HG03139 (cell line): ENCODE results near the gene C6orf62.
"Not testable (repeated sequence)": the region's sequence is repeated elsewhere in the genome, so short reads cannot be mapped to it uniquely, and the experiment has no call there.

Experiments
- ATAC-seq: cut with Tn5 transposase; IDR thresholded peaks from one replicate; pipeline ENCODE4 v1.9.1; 2021; ENCODE audit not compliant: unreplicated experiment

Gene C6orf62

DNA sequence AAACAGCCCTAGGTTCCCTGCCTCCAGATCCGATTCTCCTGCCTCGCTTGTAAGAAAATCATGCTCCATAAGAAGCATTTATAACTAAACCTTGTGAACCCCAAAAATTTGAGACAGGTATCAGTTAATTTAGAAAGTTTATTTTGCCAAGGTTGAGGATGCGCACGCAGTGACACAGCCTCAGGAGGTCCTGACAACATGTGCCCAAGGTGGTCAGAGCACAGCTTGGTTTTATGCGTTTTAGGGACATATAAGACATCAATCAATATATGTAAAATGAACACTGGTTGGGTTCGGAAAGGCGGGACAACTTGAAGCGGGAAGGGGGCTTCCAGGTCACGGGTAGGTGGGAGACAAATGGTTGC is 50.0 kb downstream of the C6orf62 start:
- no peak for ATAC-seq

DNA sequence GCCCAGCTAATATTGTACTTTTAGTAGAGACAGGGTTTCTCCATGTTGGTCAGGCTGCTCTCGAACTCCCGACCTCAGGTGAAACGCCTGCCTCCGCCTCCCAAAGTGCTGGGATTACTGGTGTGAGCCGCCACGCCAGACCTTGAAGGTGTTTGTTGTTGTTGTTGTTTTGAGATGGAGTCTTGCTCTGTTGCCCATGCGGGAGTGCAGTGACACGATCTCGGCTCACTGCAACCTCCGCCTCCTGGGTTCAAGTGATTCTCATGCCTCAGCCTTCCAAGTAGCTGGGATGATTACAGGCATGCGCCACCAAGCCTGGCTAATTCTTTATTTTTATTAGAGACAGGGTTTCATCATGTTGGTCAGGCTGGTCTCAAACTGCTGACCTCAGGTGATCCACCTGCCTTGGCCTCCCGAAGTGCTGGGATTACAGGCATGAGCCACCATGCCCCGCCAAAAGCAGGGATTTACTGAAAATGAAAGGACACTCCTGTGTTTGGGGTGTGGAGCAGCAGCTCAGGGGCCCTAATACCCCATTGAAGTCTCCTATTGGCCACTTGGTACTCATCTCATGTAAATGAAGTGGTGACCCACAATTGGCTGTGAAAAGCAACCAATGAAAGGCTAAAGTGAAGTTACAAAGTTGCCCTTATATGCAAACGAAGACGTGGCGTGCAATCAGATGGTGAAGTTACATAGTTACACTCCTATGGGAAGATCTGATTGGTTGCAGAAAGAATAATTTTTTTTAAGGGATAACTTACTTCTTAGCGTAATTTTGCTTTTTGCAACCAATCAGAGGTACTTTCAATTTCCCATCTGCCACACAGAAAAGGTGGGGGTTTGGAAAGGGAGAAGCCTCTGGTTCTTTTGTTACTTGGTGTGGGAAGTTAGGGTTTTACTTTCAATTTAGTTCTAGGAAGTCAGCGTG is 50.6 kb downstream of the C6orf62 start:
- ATAC-seq = not testable (repeated sequence)

DNA sequence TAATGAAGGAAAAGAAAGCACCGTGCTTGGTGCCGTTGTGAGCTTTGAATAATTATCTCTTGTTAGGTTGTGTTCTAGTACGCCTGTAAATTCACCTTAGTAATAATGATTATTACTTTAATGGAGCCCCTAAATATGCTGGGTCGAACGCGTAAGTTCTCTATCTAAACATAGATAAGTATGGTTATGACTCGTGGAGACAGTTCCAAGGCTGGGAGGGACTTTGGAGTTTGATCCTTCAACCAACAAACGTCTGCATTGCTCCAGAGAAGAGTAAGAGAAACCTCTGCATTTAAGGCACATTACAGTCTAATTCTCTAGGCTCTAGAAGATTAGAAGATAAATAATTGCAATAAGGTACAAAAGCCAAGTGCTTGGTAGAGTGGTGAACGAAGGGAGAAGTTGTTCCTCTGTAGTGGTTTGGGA is 51.6 kb downstream of the C6orf62 start:
- ATAC-seq = no peak

DNA sequence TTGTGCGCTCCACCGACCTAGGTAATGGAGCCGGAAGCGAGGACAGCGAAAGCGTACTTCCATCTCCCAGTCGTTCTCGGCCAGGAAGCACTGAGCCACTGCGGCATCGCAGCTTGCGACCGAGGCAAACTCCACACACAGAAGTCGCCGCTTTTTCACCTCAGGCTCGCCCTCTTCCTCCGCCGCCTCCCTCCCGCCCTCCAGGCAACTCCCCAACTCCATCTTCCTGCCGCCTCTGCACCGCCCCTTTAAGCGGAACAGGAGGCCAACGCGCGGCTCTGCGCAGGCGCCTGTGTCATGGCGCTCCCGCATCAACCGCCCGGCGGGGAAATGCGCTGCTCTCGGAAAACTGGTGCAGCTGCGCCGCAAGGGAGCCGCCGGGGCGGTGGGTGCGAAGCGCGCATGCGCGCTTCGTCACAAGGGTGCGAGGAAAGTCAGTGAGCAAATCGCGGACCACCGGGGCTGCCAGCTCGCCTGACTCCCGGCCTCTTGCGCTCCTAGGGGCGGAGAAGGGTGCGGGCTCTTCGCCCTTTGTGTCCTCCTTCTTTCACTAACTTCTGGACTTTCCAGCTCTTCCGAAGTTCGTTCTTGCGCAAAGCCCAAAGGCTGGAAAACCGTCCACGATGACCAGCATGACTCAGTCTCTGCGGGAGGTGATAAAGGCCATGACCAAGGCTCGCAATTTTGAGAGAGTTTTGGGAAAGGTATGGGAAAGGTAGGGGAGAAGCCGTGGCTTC is 52.1 kb downstream of the C6orf62 start, which contains the start of the genes ACOT13 and TDP2:
TSS of gene ACOT13 (plus strand) at position 437 of the 737 bp plus-strand sequence. CDS start at position 624, 187 bp downstream.
TSS of gene TDP2 (minus strand) at position 259 of the 737 bp plus-strand sequence. CDS start at position 222, 37 bp downstream.
- peak; percentile 94 for ATAC-seq

DNA sequence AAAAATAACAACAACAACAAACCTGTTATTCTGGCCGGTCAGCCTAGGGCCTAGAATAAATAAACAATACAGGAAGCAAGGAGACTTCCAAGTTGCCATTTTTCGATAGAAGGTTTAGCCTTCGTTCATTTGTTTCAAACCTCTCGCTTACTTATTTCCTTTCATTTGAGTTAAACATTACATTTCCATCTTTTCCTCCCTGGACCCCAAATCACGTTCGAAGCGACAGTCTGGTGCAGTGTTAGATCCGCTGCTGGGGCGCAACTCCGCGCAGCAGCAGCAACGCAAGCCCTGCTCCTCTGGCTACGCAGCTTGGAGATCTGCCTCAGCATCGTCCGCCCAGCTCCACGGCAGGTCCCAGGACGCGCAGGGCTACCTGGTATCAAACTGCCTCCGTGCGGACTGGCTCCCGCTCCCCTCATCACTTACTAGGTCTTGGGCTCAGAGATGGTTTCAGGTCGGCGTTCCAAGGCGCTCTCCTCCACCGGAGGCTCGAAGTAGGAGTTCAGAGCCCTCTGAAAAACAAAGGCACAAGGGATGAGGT is 52.8 kb downstream of the C6orf62 start:
- ATAC-seq = peak; percentile 32

DNA sequence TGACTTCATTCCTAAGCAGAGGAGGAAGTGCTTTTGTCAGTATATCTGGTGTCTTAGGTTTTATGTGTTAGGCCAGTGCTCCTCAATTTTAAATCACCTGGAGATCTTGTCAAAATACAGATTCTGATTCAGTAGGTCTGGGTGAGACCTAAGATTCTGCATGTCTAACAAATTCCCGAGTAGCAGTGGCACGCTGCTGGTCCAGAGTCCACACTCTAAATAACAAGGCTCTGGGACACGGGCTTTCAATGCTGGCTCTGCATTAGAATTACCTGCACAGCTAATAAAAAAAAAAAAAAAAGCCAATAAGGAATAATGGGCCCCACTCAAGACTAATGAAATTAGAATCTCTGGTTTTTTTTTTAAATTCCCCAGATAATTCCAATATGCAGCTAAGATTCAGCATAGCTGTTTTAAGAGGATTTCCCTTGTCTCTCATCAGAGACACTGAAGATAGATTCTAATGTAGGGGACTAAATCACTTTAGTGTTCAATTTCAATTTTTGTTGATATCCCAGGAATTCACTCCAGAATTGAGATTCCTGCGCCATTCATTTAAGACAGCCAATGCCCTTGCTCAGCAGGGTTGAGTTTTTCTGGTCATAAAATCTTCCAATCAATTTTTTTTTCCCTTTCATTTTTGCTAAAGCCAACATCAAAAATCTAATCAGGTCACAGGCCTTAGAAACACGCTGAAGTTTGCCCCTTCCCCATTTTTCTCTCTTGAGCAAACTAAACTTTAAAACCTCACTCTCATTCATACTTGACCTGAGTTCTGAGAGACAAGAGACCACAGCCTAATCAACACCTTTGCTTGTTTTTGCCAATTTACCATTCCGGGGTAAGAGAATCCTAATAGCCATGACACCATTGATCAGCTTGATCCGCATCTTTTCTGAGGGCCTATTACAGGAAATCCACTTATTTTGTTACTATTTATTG is 54.6 kb downstream of the C6orf62 start:
- ATAC-seq = no peak

DNA sequence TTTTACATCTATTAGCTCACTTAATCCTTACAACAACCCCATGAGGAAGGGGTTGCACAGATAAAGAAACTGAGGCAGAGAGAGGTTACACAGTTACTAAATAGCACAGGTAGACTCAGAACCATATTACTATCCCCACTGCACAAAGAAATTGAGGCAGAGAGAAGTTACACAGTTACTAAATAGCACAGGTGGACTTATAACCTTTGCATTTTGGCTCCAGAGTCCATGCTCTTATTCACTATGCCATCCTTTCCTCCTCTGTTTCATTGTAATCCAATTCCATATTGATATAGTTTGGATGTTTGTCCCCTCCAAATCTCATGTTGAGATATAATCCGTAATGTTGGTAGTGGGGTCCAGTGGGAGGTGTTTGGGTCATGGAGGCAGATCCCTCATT is 55.8 kb downstream of the C6orf62 start:
- no peak for ATAC-seq

DNA sequence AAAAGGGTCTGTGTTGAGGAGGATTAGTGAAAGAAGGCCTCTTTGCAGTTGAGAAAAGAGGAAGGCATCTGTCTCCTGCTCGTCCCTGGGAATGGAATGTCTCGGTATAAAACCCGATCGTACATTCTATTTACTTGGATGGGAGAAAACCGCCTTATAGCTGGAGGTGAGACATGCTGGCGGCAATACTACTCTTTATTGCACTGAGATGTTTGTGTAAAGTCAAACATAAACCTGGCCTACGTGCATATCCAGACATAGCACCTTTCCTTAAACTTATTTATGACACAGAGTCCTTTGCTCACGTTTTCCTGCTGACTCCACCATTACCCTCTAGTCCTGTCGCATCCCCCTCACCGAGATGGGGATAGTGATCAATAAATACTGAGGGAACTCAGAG is 56.7 kb downstream of the C6orf62 start:
- no peak for ATAC-seq

DNA sequence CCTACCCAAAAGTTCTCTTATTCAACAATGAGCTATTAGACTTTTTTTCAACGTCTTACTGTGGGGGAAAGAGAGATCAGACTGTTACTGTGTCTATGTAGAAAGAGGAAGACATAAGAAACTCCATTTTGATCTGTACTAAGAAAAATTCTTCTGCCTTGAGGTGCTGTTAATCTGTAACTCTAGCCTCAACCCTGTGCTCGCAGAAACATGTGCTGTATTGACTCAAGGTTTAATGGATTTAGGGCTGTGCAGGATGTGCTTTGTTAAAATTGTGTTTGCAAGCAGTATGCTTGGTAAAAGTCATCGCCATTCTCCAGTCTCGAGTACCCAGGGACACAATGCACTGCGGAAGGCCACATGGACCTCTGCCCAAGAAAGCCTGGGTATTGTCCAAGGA is 57.2 kb downstream of the C6orf62 start:
- ATAC-seq = not testable (repeated sequence)

DNA sequence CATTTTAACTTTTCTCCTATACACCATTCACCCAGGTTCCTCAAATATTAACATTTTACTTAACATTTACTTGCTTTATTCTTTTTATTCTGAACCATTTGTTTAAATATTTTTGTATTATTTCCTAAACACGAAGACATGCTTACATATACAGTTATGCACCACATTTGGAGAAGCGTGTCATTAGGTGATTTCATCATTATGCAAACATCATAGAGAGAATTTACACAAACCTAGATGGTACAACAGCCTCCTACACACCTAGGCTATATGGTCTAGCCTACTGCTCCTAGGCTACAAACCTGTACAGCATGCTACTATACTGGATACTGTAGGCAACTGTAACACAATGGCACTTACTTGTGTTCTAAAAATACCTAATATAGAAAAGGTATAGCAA is 58.8 kb downstream of the C6orf62 start:
- no peak for ATAC-seq

DNA sequence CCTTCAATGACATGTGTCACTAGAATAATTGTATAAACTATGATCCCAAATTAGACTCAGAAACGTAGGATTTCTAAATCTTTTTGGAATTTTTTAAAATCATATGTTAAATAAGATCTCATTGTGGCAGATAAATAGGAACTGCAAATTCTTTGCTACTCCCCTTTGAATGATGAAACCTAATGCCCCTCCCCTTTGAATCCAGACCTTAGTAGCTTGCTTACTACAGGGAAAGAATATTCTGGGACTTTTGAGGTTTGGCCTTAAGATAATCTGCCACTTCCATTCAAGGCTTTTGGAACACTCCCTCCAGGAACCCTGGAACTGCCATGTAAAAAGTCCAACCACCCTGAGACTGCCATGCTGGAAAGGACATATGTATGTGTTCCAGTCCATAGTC is 59.4 kb downstream of the C6orf62 start:
- ATAC-seq = no peak

DNA sequence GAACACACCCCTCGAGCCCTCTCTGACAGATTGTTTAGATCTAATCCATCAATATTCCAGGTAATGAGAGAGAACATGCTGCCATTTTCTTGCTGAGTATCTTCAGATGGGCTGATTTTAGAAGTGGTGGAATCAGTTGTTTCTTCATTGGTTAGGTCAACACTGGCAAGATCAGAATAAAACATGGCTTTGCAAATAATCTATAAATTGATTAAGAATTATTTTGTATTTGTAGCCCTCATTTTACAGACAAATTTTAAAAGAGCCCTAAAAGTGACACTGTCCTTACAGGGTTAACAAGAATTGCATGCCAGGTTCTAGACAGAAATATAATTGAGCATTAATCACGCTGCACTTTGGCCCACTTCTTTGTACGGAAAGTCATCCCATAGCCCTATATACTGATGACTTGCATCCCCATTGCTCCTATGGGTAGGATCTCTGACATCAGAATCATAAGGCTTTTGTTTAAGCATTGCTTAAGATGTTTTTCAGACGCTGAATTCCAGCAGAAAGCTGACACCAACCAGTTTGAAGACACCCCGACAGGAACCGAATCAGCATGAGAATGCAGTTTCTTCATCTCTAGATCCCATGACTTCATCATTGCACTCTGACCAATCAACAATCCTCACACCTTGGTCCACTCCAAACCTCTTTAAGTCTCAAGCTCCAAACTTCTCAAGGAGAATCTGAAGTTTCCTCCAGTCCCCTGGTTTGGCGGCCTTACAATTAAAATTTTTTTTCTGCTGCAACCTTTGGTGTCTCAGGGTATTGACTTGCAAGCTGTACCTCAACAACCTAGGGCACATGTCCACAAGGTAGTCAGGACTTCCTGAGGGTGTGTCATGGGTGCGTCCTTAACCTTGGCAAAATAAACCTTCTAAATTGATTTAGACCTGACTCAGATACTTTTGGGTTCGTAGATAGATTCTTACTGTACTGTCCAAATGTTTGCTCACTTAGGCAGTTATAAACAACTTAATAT is 60.1 kb downstream of the C6orf62 start:
- no peak for ATAC-seq

DNA sequence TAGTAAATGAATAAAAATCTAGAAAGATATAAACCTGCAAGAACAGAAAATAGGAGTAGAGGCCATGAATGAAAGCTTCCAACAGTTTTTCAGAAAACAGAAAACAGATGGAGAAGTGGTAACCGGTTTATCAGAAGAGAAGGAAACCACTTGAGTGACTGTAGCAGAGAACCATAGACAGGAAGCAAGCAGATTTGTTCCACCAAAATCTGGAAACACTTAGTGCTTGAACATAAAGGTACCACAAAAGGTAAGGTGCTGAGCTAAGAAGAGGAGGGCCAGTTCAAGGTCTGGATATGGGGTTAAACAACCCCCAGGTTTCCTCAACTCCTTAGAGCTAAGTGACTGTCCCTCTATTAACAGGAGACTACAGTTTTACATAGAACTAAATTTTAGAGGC is 63.7 kb downstream of the C6orf62 start:
- ATAC-seq = no peak
